Mucosa of stomach (tissue), 1 donor: ENCODE measurements around the gene PSMD1.
"Not testable (repeated sequence)": the region's sequence is repeated elsewhere in the genome, so short reads cannot be mapped to it uniquely, and the experiment has no call there.

Source experiments
- H3K27me3 ChIP-seq: one replicate; pipeline ENCODE4 v1.7.0; 2013; ENCODE audit warnings: mild to moderate bottlenecking, low read length; ENCODE audit not compliant: control insufficient read depth, insufficient read depth
- H3K36me3 ChIP-seq: one replicate; pipeline ENCODE4 v1.7.0; 2013; ENCODE audit warnings: low read length; ENCODE audit not compliant: control insufficient read depth, insufficient read depth
- H3K4me1 ChIP-seq: one replicate; pipeline ENCODE4 v1.7.0; 2013; ENCODE audit warnings: mild to moderate bottlenecking, low read length; ENCODE audit not compliant: control insufficient read depth, insufficient read depth
- H3K4me3 ChIP-seq: one replicate; pipeline ENCODE4 v1.7.0; 2013; ENCODE audit warnings: low read length
- H3K9ac ChIP-seq: one replicate; pipeline ENCODE4 v1.7.0; 2013; ENCODE audit warnings: mild to moderate bottlenecking, low read length, moderate library complexity
- H3K9me3 ChIP-seq: one replicate; pipeline ENCODE4 v1.7.0; 2013; ENCODE audit warnings: mild to moderate bottlenecking, low read length, moderate library complexity; ENCODE audit not compliant: control insufficient read depth
- donor health status: Pancreatic carcinoma.

PSMD1 gene

GRCh38 chr2:231050018-231050901 lies 6.4 kb upstream of the PSMD1 start:
- peak overlapping the region; percentile 56 for H3K9ac ChIP-seq
- peaks cover 52% of the 10 kb centered on the region for H3K4me1 ChIP-seq
- no peaks in the 10 kb centered on the region for H3K9me3 ChIP-seq
- peaks cover 10% of the 10 kb centered on the region for H3K36me3 ChIP-seq
- no peak overlapping the region for H3K4me3 ChIP-seq
- peaks cover 5% of the 10 kb centered on the region for H3K27me3 ChIP-seq

GRCh38 chr2:231051116-231051515 lies 5.6 kb upstream of the PSMD1 start:
- Histone ChIP-seq H3K36me3 (peaks cover 10% of the 10 kb centered on the region), H3K9me3 (no peaks in the 10 kb centered on the region), H3K27me3 (peaks cover 5% of the 10 kb centered on the region), H3K9ac (no peak overlapping the region), H3K4me1 (peaks cover 52% of the 10 kb centered on the region), H3K4me3 (no peak overlapping the region)

GRCh38 chr2:231052494-231053451 lies 3.9 kb upstream of the PSMD1 start:
- H3K4me1 ChIP-seq: peaks cover 49% of the 10 kb centered on the region
- H3K27me3 ChIP-seq: no peaks in the 10 kb centered on the region
- H3K4me3 ChIP-seq: peak overlapping the region; percentile 57
- peaks cover 3% of the 10 kb centered on the region for H3K36me3 ChIP-seq
- no peaks in the 10 kb centered on the region for H3K9me3 ChIP-seq
- H3K9ac ChIP-seq: peak overlapping the region; percentile 54

GRCh38 chr2:231053846-231054245 lies 2.8 kb upstream of the PSMD1 start:
- H3K9ac ChIP-seq: no peak overlapping the region
- H3K9me3 ChIP-seq: no peaks in the 10 kb centered on the region
- no peak overlapping the region for H3K4me3 ChIP-seq

GRCh38 chr2:231057590-231057989 lies 923 bp downstream of the PSMD1 start:
- Histone ChIP-seq H3K9ac (peak overlapping the region; percentile 92), H3K9me3 (no peaks in the 10 kb centered on the region), H3K4me1 (peaks cover 32% of the 10 kb centered on the region), H3K36me3 (no peaks in the 10 kb centered on the region), H3K4me3 (peak overlapping the region; percentile 64), H3K27me3 (no peaks in the 10 kb centered on the region)

More at GRCh38 chr2:231053846-231054245, 2.8 kb upstream of the PSMD1 start:
- H3K36me3 ChIP-seq: no peaks in the 10 kb centered on the region
- no peaks in the 10 kb centered on the region for H3K27me3 ChIP-seq
- H3K4me1 ChIP-seq: peaks cover 50% of the 10 kb centered on the region

GRCh38 chr2:231058761-231059550 lies 2.3 kb downstream of the PSMD1 start:
- Histone ChIP-seq H3K36me3 (no peaks in the 10 kb centered on the region), H3K27me3 (no peaks in the 10 kb centered on the region), H3K9ac (peak overlapping the region; percentile 92), H3K4me3 (no peak overlapping the region), H3K4me1 (peaks cover 28% of the 10 kb centered on the region), H3K9me3 (no peaks in the 10 kb centered on the region)

- Histone ChIP-seq H3K27me3 (no peaks in the 10 kb centered on the region), H3K36me3 (no peaks in the 10 kb centered on the region), H3K9me3 (no peaks in the 10 kb centered on the region), H3K4me3 (no peak overlapping the region), H3K9ac (no peak overlapping the region), H3K4me1 (peaks cover 28% of the 10 kb centered on the region)
Measured at GRCh38 chr2:231059756-231060155, 3.1 kb downstream of the PSMD1 start.

- no peaks in the 10 kb centered on the region for H3K36me3 ChIP-seq
- no peak overlapping the region for H3K4me3 ChIP-seq
- no peaks in the 10 kb centered on the region for H3K9me3 ChIP-seq
- no peaks in the 10 kb centered on the region for H3K27me3 ChIP-seq
- H3K9ac ChIP-seq: no peak overlapping the region
- H3K4me1 ChIP-seq: peaks cover 23% of the 10 kb centered on the region
Measured at GRCh38 chr2:231062776-231063175, 6.1 kb downstream of the PSMD1 start.

- Histone ChIP-seq H3K27me3 (no peaks in the 10 kb centered on the region), H3K9me3 (no peaks in the 10 kb centered on the region), H3K36me3 (no peaks in the 10 kb centered on the region), H3K4me1 (peaks cover 17% of the 10 kb centered on the region), H3K9ac (no peak overlapping the region), H3K4me3 (no peak overlapping the region)
Measured at GRCh38 chr2:231063347-231063746, 6.7 kb downstream of the PSMD1 start.

- no peaks in the 10 kb centered on the region for H3K9me3 ChIP-seq
- no peak overlapping the region for H3K9ac ChIP-seq
- no peaks in the 10 kb centered on the region for H3K4me1 ChIP-seq
- H3K4me3 ChIP-seq: no peak overlapping the region
- H3K36me3 ChIP-seq: no peaks in the 10 kb centered on the region
- H3K27me3 ChIP-seq: no peaks in the 10 kb centered on the region
Measured at GRCh38 chr2:231065966-231066365, 9.3 kb downstream of the PSMD1 start.

GRCh38 chr2:231067531-231067930 lies 10.9 kb downstream of the PSMD1 start:
- H3K27me3 ChIP-seq, H3K9ac ChIP-seq, H3K9me3 ChIP-seq, H3K36me3 ChIP-seq, H3K4me3 ChIP-seq, H3K4me1 ChIP-seq: not testable (repeated sequence)
